ENCODE results near the gene CLMN.

CLMN gene

DNA sequence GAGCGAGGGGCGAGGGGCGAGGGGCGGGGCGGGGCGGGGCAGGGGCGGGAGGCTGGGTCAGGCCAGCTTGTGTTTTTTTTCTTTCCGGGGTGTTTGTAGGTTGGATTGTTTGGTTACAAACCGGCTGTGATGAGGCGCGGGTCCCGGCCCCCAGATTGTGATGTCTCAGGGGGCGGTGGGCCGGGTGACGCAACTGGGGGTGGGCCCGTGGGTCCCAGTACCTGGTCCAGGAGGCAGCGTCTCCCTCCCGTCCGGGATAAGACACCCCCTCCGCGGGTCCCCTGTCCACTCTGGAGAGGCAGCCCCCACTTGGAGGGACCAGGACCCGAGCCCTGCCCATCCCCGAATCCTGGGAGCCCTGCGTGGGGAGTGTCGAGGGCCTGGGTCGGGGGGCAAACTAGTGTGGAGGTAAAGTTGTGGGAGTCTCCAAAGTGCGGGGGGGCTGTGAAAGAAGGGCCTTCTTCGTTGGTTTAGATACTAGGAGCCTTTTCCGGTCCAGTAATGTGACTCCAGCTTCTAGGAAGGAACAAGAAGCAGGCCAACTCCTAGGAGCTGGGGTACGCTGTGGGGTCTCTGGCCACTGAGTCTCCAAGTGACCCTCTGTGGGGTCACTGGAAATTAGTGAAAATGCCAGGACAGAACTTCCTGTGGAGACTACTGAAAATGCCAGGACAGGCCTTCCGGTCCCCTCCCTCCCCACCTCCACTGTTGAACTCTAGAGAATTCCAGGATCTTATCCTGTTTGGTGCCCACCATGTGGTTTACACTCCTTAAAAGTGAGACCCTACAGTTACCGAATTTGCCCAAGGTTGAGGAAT lies 579 bp upstream of the CLMN start:
- no peak for DNase-seq (ENCODE audit: low read depth)

DNA sequence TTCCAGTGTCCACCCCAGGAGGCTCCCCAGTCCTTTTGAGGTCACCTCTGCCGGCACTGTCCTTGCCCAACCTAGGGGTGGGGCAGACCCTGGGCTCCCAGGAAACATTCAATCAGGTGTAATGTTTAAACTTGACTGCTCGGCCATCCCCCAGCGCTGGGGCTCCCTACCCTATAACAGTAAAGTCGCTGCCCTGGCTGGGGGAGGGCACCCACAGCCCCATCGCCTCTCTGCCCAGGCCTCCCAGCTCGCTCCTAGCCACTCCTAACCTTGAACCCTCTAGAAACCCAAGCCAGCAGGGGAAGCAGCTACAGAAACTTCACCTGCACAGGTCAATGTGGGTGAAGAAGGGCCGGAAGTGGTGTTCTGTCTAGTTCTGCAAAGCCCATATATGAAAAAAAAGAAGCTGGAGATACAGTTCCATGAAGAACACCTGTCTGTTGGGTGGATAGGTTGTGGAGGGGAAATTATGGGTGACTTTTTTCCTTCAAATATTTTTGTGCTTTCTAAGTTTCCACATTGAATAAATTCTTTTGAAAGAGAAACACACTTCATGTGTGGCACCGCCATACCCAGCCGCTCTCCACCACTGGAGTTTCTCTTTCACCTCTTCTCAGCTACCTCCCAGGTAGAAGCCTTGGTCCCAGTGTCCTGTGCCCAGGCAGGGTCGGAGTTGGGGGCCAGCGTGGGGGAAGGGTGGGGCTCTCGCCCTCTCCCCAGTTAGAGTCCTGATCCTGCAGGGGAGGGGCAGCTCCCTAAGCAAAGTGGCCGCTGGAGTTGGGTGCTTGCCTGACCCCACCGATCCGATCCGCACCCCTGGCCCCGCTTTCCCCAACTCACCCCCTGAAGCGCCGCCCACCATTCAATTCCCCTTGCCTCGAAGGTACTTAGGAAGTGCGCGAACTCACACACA lies 1.1 kb downstream of the CLMN start:
- no peak for DNase-seq (ENCODE audit: low read depth)

DNA sequence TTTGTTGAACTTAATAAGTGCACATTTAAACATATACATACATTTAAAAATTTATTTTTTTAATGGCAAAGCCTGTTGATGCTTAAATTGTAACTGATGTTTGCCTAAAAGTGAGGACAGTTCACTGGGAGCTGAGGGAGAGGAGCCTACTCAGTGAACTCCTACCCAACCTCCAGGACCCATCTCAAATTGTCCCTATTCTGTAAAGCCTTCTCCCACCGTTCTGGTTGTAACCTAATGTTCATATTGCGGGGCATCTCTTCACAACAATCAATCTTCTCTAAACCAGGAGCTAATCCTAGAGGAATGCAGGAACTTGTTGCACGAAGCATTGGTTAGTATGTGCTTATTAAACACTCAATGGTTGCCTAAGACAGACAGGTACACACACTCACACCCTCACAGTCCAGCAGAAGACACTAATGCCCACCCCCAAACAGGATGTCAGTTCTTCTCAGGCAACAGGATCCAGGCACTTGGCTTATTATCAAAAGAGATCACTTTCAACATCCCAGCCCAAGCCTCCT lies 1.8 kb downstream of the CLMN start:
- no peak for DNase-seq (ENCODE audit: low read depth)

DNA sequence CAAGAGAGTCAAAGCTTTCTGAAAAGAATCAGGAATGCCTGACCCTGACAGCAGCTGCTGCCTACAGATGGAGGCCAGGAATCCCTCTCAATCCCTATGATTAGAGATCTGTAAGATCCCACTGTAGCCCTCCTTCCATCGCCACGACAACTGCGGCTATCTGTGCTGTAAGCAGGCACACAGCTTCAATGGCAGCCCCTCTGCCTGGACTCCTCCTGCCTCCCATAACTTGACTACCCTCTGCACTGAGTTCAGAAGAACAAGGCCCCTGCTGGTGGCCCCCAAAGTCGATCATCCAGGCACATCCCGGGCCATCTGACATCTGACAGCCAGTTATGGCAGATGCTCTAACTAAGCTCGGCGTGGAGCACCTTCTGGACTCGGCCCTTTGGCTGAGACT lies 2.9 kb downstream of the CLMN start:
- DNase-seq (ENCODE audit: low read depth) = no peak

DNA sequence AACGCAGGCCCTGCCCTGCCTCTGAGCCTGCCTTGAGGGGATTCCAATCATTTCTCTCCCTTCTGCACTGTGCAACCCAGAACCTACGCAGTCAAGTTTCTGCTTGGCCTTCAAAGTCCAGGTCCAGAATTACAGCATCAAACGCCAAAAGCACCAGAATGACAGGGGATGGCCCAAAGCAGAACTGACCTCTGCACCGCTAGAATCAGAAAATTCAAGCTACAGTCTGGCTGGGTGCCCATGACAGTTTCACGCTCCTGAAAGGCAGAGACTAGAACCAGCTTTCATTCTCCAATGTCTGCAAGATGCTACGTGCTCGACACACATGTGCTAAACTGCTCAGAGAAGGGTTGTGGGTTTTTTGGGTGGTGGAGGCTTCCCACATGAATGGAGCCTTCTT lies 4.1 kb downstream of the CLMN start:
- no peak for DNase-seq (ENCODE audit: low read depth)

DNA sequence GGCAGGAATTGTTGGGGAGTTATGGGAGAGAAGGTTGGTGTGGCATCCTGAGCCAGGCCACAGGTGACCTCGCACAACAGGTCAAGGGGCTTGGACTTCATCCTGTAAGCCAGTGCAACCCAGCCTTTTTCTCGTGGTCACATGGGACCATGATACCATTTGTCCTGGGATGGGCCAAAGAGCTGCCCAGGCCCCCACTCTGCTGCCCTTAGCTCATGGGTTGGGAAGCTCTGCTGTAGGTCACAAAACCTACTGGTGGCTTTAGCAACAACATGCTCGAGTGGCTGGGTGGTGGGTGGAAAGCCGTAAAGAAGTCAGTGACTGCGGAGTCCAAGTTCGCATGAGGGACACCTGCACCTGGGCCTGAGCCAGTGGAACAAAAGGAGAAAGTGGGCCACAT lies 4.6 kb downstream of the CLMN start:
- DNase-seq (ENCODE audit: low read depth) = no peak

DNA sequence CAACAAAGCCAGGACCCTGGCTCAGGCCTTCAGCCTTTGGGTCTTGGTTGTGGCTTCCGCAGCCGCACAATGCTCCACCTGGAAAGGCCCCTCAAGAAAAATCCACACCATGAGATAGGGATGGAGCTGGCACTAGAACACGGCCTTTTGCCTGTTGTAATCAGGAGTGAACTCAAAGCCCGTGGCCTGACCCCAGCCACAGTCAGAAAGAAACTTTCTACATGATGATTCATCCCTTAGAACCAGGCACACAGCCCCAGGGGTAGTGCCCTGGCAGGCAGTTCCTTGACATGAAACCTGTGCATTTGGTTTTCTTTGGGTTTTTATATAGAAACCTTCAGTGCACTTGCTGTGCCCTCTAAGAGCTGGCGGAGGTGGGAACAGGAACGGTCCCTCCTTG lies 5.1 kb downstream of the CLMN start:
- DNase-seq (ENCODE audit: low read depth) = peak; percentile 6

DNA sequence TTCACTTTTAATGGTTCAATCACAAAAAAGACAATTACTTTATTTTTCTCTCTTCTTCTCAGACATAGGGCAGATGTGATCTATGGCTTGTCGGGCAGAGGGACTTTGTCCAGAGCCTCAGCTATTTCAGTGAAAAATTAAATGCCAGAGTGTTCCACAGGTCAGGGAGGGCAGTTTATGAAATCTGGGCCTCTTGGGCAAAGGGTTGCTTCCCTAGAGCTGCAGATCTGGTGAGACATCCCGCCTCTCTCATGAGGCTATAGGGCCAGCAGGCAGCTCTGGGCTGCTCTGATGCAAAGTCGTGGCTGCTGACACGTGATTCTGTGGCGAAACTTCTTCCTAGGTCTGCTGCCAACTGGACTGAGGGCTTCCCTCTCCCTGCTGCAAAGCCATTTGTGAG lies 6.0 kb downstream of the CLMN start:
- peak; percentile 4 for DNase-seq (ENCODE audit: low read depth)

DNA sequence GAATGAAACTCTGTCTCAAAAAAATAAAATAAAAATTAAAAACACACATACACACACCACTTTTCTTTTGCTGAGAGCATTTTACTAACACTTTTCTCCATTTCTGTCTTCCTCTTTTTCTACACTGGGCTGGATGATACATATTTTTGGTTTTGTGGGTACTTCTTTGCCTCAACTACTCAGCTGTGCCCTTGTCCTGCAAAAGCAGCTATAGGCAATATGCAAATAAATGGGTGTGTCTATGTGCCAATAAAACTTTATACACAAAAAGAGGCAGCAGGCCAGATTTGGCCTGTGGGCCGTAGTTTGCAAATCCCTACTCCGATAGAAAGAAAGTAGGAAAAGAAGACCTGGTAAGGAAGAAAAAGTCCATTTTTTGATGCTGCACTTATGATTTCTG lies 6.5 kb downstream of the CLMN start:
- DNase-seq (ENCODE audit: low read depth) = no peak

DNA sequence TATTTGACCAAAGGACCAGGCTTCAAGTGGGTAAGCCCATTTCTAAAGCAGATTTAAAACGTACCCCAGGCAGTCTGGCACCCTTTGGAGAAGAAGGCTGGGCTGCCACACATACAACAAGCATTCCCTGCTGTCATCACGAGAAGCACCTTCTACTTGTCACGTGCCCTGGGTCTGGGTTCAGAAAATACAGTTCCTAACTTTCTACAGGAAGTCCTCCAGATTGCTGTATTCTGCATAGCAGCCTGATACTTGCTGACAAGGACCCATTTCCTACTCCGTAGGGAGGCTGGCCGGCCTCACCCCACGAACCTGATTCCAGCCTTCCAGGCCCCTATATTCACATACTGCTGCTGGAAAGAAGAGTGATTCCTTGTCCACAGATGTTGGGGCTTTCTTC lies 7.4 kb downstream of the CLMN start:
- no peak for DNase-seq (ENCODE audit: low read depth)

DNA sequence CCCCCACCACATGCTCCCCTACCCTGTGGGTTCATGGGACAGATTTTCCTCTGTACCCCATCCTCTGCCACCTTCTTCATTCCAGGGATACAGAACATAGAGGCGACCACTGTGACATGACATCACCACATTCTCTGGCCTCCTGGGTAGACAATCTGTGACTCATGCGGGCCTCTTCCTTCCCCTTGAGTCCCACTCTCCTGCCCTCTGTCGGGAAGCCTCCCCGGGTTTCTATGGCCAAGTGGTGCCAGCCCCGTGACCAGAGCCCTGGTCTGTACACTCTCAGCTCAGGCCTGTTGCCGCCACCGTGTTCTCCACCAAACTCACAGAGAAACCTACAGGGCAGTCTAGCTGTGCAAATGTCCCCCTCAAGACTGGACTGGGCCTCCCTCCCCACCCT lies 8.0 kb downstream of the CLMN start:
- no peak for DNase-seq (ENCODE audit: low read depth)

DNA sequence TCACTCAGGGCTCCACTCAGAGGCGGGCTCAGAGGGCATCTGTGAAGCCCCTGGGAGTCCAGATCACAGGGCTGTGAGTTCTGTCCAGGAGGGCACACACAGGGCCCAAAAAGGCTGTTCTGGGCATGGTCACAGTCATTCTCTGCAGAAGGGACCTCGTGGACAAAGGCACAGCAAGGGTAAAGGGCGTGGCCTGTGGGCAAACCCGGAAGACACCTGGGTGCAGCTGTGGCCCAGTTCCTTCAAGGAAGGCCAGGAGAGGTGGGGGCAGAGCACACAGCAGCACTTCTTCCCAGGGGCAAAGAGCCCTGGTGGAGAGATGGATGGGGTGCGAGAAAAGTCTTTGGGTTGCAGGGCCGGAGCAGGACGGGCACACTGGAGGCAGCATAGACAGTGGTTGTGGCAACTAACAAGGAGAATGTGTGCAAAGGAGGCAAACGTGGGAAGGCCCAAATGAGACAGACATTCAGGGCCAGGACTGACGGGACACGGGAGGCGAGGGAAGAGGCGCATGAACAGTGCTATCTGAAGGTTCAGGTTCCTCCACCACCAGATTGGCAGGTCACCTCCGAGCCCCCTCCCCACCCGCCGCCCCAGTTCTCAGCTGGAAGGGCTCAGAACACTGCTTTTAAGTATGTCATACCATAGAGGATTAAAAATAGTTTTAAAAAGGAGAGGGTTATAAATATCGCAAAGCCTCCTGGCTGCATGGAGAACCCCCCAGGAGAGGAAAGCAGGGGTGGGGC lies 8.9 kb downstream of the CLMN start:
- no peak for DNase-seq (ENCODE audit: low read depth)

DNA sequence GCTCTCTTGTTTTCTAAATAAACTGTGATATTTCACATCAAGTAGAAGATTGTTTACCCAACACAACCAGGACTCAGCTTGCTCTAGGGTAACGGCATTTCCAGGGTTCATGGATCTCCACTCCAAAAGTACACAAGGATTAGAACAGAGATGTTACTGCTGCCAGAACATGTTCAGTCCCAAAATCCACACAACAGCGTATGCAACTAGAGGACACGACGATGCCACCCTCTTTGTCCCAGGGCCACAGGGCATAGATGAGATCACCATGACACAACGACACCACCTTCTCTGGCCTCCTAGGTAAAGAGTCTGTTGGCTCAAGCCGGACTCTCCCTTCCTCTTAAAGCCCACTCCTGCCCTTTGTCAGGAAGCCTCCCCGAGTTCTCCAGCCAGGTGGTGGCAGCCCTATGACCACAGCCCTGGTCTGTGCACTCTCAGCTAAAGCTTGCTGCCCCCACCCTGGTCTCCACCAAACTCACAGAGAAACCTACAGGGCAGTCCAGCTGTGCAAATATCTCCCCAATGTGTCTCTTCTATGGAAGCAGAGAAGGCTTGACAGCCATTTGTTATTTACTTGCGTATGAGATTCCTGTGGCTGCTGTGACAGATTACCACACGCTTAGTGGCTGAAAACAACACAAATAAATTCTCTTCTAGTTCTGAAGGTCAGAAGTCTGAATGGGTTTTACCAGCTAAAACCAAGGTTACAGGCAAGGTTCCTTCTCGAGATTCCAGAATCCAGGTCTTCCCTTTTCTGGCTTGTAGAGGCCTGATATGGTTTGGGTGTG lies 10.3 kb downstream of the CLMN start:
- no peak for DNase-seq (ENCODE audit: low read depth)

DNA sequence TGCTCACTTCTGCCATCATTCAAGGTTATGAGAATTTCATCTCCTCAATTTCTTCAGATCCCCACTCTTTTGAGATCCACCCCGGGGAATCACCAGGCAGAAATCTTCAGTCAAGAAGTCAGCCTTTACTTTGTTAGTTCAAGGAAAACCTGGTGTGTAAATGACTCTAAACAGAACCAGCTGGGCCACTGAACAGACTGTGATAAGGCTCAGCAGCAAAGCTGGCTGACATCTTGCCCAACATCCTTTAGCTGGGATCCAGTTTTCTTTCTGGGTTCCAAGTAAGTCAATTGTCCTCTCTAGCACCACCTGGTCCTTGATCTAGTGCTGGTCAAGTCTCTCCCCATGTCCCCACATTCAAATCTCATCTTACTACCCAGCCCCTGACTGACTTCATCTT lies 11.6 kb downstream of the CLMN start:
- no peak for DNase-seq (ENCODE audit: low read depth)

DNA sequence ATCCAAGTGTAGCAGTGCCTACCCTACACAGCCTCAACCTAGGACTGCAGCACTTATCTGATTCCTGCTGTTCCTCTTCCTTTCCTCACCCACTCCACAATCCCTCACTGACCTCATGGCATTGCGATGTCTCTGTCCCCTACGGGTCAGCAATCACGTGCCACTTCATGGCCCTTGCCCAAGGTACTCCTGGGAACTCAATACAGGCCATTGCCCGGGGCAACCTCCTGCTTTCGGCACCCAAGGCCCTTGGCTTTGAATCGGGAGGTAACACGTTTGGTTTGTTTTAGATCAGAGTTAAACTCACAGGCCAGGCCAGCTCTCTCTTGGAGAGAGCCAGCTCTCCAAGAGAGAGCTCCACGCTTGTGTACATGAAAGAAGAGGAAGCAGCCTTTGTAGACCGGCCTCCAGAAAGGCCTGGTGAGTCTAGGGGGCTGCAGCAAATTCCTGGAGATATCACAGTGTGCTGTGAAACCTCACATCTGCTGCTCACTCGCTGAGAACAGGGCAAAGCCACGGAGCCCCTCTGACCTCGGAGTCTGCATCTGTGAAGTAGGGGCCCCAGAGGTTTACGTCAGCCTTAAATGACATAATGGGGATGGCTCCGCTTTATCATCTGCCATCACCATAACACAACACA lies 12.2 kb downstream of the CLMN start:
- no peak for DNase-seq (ENCODE audit: low read depth)

DNA sequence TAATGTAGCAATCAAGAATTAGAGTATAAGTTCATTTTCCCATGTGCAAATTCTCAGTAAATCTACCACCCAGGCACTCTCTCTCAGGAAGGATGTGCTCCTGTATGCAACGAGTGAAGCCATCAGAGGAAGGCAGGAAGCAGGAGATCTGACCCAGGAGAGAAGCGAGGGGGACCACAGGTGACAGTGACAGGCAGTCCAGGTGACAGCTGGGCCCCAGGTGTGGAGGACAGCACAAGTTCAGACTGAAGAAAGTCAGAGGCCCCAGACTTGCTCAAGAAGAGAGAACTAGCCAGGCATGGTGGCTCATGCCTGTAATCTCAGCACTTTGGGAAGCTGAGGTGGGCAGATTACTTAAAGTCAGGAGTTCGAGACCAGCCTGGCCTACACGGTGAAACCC lies 13.8 kb downstream of the CLMN start:
- no peak for DNase-seq (ENCODE audit: low read depth)

DNA sequence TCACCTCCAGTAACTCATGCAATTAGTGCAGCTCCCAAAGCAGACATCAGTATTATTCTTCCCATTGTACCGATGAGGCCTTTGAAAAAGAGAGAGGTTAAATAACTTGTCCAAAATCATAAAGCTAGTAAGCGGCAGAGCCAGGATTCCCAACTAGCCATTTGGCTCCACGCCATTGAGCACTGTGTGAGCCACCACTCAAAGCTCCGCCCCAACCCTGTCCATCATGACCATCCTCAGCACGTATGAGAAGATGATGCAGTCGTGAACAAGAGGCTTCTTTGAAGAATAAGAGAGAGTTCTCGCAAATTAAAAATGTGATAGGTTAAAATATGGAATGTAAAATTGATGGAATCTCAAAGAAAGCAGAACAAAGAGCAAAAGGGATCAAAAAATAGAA lies 14.6 kb downstream of the CLMN start:
- DNase-seq (ENCODE audit: low read depth) = no peak

DNA sequence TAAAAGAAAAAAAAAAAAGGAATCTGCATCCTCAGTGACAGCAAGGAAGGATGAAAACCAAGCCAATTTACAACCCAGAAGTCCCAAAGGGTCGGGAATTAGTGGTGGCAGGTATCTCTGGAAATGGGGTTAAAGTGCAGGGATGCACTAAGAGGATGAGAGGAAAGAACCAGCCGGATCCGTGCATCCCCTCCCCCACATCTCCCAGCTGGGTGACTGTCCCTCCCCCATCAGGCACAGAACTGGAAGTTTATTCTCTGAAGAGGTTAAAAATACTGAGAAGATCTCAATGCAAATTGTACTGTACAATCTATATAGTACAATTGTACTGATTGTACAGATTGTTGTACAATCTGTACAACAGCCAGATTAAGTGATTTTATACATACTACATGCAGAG lies 15.4 kb downstream of the CLMN start:
- DNase-seq (ENCODE audit: low read depth) = no peak

DNA sequence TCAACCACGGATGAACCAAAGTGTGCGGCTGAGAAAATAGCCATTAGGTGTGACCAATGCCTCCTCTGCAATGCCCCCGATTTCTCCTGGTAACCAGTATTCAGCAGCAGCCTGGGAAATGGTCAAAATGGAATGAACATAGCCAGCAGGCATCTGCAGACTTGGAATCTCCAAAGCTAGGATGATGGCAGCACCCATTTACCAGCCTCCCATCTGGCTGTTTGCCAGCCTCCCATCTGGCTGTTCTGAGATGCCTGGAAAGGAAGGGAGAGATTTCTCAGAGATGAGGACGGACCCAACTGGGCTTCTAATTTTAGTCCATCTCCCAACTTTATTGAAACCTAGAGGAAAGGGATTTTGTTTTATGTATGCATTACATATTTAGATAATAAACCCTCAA lies 16.2 kb downstream of the CLMN start:
- no peak for DNase-seq (ENCODE audit: low read depth)

DNA sequence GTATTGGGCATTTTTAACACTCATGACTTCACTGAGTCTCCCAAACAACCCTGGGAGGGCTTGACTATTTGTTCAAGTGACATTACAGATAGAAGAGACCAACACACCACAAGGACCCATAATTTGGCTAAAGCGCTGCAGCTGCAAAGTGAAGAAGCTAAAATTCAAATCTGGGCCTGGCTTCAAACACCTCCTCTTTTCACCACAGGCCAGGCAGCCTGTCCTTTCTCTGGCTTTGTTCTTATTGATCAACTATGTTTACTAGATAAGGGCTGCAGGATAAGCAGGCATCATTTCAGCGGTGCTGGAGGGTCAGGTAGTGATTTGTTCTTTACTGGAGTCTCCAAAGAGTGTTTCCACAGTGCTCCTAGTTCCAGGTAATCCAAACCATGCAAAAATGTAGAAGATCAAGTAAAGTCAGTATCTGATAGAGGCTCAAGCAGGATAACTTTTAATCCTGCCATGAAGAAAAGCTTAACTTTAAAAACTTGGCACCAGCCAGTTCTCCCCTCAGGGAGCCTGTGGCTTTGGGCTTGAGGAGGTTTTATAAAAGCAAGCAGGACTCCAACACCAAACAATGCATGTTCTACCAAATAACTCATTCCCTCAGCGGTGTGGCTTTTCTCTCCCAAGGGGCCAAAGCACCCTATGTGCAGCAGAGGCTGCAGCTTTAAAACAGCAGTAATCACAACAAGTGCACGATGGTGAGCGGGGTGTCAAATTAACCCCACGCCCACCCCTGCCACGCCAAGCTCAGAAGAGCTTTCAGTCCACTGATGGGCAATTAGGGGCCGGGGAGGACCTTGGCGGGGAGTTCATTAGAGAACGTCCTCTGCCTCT lies 16.8 kb downstream of the CLMN start:
- DNase-seq (ENCODE audit: low read depth) = no peak

Measured in EH (cell line).